ENCODE results near the gene SMAP1. TPM values are rescaled to one million over a fixed set of nuclear protein-coding genes. Genes with fewer than 3 reads are reported as not detected.

The SMAP1 gene
- total and polyA plus RNA-seq, 9 of the 15 experiments (the other 6 are each of a cell fraction or from before 2014, with no cell fraction given) = 11.4 to 26.4 (median 15.5) TPM

- TF ChIP-seq ZBTB40 (IDR thresholded peaks at IDR 0.05) (peak; percentile 57; the same call in 1 of the 2 replicates), ZBTB40 (CRISPR knock-in tag; IDR thresholded peaks at IDR 0.05) (no peak), TCF3 (CRISPR knock-in tag; IDR thresholded peaks at IDR 0.05) (no peak; the same call in 1 of the 2 replicates), EGR1 (conservative IDR thresholded peaks at IDR 0.05) (peak; percentile 21), SIN3B (IDR thresholded peaks at IDR 0.05; ENCODE audit: low read depth) (peak; percentile 11; the same call in 1 of the 2 replicates), RCOR1 (IDR thresholded peaks at IDR 0.05; ENCODE audit: borderline replicate concordance in 1 of 2, low read depth in 2 of 2, low read length in 2 of 2) (peak in 1 of 2 experiments; percentile 55; a peak in 1 of 4 replicates), SIN3A (IDR thresholded peaks at IDR 0.05; ENCODE audit: borderline replicate concordance in 2 of 2, control insufficient read depth in 1 of 2, low read depth in 2 of 2, low read length in 2 of 2) (peak in 1 of 2 experiments; percentile 68; a peak in 1 of 4 replicates), RHOXF2B (CRISPR knock-in tag; conservative IDR thresholded peaks at IDR 0.05) (no peak), BHLHE40 (IDR thresholded peaks at IDR 0.05; ENCODE audit: low read length) (peak; percentile 61), ARID4B (CRISPR knock-in tag; IDR thresholded peaks at IDR 0.05) (peak; percentile 88), ZNF79 (CRISPR knock-in tag; IDR thresholded peaks at IDR 0.05; ENCODE audit: low read depth) (no peak), SMAD4 (CRISPR knock-in tag; conservative IDR thresholded peaks at IDR 0.05) (peak; percentile 93), DACH1 (IDR thresholded peaks at IDR 0.05; ENCODE audit: partially characterized antibody) (no peak), MAFG (tag; conservative IDR thresholded peaks at IDR 0.05) (no peak)
Measured at GRCh38 chr6:70667711-70668498, at the start of gene SMAP1 (continued).

Data from K562 (cell line).